Brain pericyte (primary cell): ENCODE measurements around the gene CMTM6.
"Not testable (repeated sequence)": the region's sequence is repeated elsewhere in the genome, so short reads cannot be mapped to it uniquely, and the experiment has no call there.

ENCODE experiments used
- DNase-seq: peaks from one replicate; pipeline ENCODE4 v3.0.0-alpha.2; 2012; ENCODE audit warnings: low read depth, low spot score

The CMTM6 gene

DNA sequence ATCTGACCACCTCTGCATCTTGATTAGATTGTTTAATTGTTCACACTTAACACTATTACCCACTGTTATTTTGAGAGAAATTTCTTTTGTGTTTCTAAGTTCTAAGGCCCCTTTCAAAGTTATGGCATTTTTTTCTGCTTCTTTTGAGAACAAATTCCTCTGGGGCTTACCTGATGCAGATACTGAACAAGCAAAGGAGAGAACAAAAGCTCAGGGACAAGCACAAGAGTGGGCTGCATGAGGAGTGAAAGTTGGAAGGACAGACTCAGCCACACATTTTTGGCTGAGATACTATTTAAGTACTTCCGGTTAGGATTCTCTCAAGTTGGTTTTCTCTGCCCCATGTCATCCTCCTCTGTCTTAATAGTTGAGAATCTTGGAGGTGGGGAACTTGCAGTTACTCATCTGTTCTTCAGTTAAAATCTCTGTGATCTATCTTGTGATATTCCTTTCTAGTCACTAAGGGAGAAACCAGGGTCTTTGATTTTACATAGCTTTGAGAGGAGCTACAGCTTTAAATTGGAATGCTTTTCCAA lies 54.7 kb downstream of the CMTM6 start:
- no peak for DNase-seq

DNA sequence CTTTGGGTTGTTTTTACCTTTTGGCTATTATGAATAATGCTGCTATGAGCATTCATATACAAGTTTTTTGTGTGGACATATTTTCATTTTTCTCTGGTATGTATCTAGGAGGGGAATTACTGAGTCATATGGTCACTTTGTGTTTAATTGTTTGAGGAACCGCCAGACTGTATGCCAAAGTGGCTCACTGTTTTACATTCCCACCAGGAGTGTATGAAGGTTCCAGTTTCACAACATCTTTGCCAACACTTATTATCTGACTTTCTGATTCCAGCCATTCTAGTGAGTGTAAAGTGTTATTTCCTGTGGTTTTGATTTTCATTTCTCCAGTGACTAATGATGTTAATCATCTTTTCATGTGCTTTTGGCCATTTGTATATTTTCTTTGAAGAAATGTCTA lies 59.2 kb downstream of the CMTM6 start:
- no peak for DNase-seq

DNA sequence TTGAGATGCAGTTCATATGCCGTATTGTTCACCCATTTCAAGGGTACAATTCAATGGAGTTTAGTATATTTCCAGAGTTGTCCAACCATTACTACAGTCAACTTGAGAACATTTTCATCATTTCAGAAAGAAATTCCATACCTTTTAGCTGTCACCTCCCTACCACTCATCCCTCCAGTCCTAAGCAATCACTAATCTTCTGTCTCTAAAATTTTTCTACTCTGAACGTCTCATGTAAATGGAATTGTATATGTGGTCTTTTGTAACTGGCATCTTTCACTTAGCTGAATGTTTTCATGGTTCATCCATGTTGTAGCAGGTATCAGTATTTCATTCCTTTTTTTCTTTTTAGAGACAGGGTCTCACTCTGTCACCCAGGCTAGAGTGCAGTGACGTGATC lies 59.9 kb downstream of the CMTM6 start:
- DNase-seq: no peak

DNA sequence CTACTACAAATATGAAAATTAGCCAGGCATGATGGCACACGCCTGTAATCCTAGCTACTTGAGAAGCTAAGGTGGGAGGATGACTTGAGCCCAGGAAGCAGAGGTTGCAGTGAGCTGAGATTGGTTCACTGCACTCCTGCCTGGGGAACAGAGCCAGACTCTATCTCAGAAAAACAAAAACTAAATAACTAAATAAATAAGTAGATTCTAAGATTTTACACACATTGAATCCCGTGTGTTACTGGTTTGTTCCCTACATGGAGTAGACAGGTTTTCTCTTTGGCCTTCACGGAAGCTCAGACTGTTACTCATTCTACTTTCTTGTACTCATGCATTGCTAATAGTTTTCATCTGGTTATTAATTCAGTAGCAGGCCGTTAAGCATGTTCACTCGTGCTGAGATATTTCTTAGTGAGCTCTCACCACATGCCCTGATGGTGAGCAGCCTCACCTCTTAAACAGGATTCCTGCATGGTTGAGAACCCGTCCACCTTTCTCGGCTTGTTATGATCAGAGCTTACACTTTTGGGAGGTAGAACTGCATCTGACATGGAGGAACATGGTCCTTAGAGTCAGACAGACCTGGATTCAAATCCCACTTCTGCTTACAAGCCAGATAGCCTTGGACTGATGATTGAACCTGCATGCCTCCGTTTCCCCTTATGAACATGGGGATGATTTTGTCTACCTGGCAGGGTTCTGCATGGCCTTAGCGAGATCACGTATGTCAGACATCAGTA lies 61.9 kb downstream of the CMTM6 start:
- DNase-seq: no peak

DNA sequence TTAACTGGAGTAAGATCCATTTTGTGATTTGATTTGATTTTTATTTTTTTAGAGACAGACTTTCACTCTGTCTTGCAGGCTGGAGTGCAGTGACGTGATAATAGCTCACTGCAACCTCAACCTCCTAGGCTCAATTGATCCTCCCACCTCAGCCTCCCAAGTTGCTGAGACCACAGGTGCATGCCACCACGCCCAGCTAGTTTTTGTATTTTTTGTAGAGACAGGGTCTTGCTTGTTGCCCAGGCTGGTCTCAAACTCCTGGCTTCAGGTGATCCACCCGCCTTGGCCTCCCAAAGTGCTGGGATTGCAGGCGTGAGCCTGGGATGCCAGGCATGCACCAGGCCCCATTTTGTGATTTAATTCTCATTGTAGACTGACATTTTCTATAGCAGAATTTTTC lies 63.2 kb downstream of the CMTM6 start:
- not testable (repeated sequence) for DNase-seq

DNA sequence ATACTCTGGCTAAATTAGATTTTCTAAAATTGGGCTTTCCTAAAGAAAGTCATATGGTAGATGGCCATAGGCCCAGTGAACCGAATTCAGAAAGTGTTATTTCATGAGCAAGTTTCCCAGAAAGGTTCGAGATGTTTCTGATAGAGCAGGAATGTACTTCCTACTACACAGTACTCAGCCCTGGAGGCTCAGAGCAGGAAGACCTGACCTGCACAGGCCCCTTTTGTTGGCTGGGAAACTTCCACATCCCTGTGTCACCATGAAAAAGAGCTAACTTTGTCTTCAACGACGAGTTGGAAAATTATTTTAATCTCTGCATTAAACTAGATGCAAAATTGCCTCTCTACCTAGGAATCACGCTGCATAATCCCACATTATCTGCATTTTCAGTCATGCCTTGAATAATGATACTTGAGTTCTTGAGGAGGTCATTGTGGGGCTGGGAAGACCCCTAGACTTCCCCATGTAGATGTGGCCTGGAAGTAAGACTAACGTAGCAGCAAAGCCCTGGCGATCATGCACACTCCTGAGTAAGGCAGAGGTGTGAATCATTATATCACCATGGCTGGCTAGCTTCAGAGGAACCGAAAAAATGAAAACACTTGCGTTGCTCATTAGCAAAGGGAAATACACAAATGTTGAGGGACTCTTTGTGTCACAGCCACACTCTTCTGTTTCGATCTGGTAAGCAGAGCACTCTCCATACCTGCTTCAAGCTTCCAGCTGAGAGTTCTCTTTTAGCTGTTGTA lies 63.9 kb downstream of the CMTM6 start:
- DNase-seq: no peak

DNA sequence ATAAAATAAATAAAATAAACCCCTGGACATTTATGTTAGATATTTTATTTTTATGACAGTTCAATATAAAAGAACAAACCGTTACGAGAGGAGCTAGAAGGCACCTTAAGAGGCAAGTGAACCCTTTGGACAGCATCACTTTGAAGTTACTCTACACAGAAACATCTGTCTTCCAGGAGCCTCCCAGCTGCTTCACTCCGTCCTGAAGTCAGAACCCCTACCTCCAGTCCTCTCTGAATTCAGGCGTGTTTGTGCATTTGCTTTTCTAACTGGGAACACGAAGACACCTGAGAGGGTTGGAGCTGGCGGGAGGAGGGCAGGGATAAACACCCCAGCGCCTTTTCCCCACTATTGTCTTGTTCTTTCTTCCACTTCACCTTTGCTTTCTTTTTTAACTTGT lies 64.8 kb downstream of the CMTM6 start:
- no peak for DNase-seq

DNA sequence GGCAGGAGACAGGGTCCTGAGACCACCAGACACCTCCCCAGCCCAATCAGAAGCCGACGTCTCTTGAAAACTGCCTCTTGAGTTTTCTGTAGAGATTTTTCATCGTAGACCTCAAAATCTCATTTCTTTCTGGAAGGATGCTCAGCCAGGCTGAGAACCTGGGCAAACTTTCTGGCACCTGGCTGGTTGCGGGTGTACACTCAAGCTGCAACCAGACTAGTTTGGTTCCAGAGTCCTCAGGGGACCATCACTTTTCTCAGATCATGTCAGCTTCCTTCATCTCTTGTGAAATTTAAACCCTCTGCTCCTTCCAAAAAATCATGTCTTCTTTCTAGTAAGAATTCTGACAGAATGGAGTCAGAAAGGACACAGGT lies 65.8 kb downstream of the CMTM6 start:
- no peak for DNase-seq

DNA sequence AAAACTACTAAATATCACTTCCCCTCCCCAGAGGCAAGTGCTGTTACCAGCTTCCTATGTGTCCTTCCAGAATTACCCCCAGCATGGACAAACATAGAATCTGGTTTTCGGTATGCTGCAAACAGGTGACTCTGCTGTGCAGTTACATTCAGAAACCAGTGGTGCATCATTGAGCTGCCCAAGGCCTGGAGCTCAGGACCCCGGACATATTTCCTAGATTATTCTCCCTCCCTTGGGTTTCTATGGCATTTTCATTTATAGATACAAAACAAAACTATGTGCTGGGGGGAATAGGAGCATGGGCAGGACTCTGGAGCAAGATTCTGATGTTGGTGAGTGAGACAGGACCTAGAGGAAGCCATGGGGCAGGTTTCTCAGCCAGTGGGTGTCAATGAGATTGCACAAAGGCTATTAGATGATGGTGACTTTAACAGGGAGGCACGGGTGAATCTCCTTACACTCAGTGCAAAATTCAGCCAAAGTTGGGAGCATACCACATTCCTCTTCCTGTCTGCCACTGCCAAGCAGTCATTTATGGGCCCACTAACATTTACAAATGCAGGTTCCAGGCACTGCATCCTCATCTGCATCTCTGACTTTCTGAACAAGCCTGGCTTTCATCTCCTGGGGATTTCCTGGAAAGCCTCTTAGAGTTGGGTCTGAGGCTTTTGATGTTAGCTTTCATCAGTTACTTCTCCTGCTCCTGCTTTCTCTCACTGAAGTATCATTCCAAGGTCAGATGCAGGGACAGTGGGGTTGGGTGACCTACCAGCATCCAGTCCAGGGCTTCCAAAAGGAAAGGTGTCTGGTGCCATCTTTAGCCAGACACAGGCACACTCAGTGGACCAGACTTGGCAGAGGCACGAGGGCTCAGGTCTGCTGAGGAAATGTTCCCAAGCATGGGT lies 66.5 kb downstream of the CMTM6 start:
- no peak for DNase-seq

DNA sequence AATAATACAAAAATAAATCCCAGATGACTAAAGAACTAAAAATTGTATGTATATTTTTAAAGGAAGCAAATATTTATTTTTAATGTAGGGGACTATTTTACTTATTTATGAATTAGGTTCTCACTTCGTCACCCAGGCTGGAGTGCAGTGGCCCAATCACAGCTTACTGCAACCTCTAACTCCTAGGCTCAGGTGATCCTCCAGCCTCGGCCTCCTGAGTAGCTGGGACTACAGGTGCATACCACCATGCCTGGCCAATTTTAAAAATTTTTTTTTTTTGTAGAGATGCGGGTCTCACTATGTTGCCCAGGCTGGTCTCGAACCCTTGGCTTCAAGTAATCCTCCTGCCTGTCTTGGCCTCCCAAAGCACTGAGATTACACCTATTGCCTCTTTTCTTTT lies 68.4 kb downstream of the CMTM6 start:
- DNase-seq: no peak

DNA sequence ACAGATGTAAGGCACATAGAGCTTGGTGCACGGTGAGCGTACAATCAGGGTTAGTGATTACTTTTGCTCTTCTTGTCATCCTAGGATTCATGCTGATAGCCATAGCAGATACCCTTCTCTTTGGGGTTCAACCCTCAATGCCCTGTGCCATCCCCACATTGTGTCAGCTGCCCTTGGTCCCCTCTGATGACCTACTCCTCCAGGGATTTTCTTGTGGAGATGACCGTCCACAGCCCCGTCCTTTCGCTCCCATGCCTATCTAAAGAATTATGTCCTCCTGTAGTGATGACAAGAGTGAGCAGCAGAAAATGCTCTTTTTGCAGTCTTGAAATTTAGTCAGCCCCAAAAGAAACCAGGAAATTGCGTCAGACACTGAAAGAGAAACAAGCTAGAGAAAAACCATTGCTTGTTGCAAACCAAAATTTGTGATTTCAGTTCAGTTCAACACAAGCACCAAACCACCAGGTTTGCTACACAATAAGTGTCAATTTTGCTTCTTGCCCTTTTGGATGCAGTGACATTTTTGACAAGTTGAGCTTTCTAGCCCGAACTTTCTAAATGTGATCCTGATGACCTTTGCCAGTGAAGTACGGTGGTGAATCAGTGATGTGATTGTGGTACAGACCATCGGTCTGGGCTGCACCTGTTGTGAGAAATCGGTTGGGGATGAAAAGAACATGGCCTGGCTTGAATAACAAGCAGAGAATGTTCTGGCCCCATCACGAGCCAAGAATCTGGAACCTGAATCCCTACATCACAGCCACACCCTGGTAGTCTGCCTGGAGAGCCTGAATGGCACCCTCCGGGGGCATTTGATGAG lies 69.7 kb downstream of the CMTM6 start:
- no peak for DNase-seq

DNA sequence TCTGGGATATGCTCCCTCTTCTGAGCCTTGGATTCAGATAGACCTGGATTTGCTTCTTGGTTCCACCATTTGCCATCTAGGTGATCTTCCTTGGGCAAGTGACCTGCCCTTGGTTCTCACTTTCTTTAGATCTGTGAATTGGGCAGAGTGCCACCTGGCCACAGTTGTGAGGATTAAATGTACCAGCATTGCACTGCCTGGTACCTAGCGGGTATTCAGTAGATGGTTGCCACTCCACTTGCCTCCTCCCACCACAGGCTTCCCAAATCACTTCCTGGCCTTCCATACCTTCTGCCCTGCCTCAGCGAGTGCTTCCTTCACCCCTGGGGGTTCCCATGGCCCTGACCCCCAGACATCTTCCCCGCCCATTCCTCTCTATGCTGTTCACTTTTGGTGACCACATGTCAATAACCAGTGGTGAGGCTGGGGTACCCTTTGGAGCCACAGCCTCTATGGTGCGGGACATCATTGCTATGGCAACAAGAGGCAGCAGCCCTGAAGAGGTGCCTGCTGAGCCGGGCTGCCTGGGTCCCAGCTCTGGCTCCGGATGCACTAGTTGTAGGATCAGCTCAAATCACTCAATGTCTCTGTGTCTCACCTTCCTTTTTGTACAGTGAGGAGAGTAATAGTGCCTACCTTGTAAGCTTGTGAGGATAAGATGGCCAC lies 70.5 kb downstream of the CMTM6 start:
- DNase-seq: no peak

DNA sequence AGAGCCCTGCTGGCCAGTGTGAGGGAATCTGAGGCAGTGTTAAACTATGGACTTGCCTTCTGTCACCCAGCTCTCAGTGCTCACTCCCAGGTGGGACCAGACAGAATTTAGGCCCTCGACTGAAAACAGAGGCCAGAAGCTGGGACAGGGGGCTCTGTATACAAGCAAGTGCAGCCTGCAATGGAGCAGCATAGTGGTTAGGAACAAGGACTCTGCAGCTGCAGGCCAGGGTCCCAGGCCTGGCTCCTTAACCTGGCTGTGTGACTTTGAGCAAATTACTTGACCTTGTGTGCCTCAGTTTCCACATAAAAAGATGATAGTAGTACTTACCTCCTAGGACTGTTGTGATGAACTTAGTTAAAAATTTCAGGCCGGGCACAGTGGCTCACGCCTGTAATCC lies 71.2 kb downstream of the CMTM6 start:
- no peak for DNase-seq
